ENCODE data around the gene CLDN5. TPM values are rescaled to one million over a fixed set of nuclear protein-coding genes. Genes with fewer than 3 reads are reported as not detected.

The CLDN5 gene
- total and polyA plus RNA-seq, 4 experiments from 2014 or later, result 0.18 to 0.72 TPM; not detected in 2

GRCh38 chr22:19503367-19503766 is 20.8 kb downstream of the CLDN5 start:
- H3K9me3 Mint-ChIP-seq, result no peaks in the 10 kb centered on the region
- H3K4me1 ChIP-seq (ENCODE audit: insufficient read depth, low read length), result peaks cover 6% of the 10 kb centered on the region
- CTCF ChIA-PET (ENCODE audit: partially characterized antibody), result no interaction called here
- no peak overlapping the region for H3K27ac ChIP-seq (ENCODE audit: low read depth, low read length)
- H3K4me1 Mint-ChIP-seq, result peaks cover 6 to 9% (median 8%) of the 10 kb centered on the region in 4 donors
- H3K4me3 Mint-ChIP-seq, result no peak overlapping the region
- H3K36me3 Mint-ChIP-seq, result no peaks in the 10 kb centered on the region
- H3K27me3 ChIP-seq (ENCODE audit: insufficient read depth, low read length), result no peaks in the 10 kb centered on the region
- no peaks in the 10 kb centered on the region for H3K27me3 Mint-ChIP-seq
- no peaks in the 10 kb centered on the region for H3K9me3 ChIP-seq (ENCODE audit: control insufficient read depth in 1 of 2, low read length in 2 of 2)
- H3K27ac Mint-ChIP-seq, result no peak overlapping the region
- no peak overlapping the region for H3K4me3 ChIP-seq (ENCODE audit: low read length in 2 of 2)
- intact Hi-C loops (cut with micrococcal nuclease), result no loop called here
- DNase-seq, result no peak
- H3K36me3 ChIP-seq (ENCODE audit: insufficient read depth, low read length), result no peaks in the 10 kb centered on the region
- POLR2A ChIA-PET (ENCODE audit: partially characterized antibody), result no interaction called here

DNA sequence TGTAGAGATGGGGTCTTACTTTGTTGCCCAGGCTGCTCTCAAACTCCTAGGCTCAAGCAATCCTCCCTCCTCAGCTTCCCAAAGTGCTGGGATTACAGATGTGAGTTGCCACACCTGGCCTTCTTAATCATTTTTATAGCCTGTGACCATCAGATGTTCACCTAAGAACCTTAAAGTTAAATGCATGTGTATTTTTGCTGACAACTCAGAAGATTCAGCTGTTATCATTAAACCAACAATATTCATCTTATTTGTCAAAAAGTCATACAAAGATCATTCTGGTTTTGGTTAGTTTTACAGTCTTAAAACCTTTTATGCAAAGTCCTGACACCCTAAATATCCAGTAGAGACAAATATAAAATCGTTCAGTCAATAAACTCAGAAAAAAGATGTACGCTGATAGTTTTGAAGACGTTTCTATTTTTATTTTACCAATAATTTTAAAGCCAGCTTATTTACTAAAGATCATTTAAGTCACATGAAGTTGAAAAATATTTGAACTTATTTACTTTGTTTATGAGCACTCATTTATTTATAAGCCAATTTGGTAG is 22.2 kb downstream of the CLDN5 start:
- Histone ChIP-seq H3K36me3 (ENCODE audit: insufficient read depth, low read length) (no peaks in the 10 kb centered on the region), H3K9me3 (ENCODE audit: control insufficient read depth in 1 of 2, low read length in 2 of 2) (no peaks in the 10 kb centered on the region), H3K4me1 (ENCODE audit: insufficient read depth, low read length) (peaks cover 6% of the 10 kb centered on the region), H3K4me3 (ENCODE audit: low read length in 2 of 2) (no peak overlapping the region), H3K27ac (ENCODE audit: low read depth, low read length) (no peak overlapping the region), H3K27me3 (ENCODE audit: insufficient read depth, low read length) (no peaks in the 10 kb centered on the region)
- intact Hi-C loops (cut with micrococcal nuclease), result no loop called here
- no peak overlapping the region for H3K27ac Mint-ChIP-seq
- CTCF ChIA-PET (ENCODE audit: partially characterized antibody), result no interaction called here
- no peak overlapping the region for H3K4me3 Mint-ChIP-seq
- H3K27me3 Mint-ChIP-seq, result no peaks in the 10 kb centered on the region
- H3K9me3 Mint-ChIP-seq, result no peaks in the 10 kb centered on the region
- no peaks in the 10 kb centered on the region for H3K36me3 Mint-ChIP-seq
- no peak for DNase-seq
- POLR2A ChIA-PET (ENCODE audit: partially characterized antibody), result no interaction called here
- H3K4me1 Mint-ChIP-seq, result peaks cover 6 to 9% (median 8%) of the 10 kb centered on the region in 4 donors

- Mint-ChIP-seq H3K4me1 (peaks cover 4 to 7% (median 5%) of the 10 kb centered on the region in 4 donors), H3K4me3 (no peak overlapping the region), H3K9me3 (no peaks in the 10 kb centered on the region), H3K27ac (no peak overlapping the region), H3K27me3 (no peaks in the 10 kb centered on the region), H3K36me3 (no peaks in the 10 kb centered on the region)
- DNase-seq, result no peak
- POLR2A ChIA-PET (ENCODE audit: partially characterized antibody), result no interaction called here
- no peaks in the 10 kb centered on the region for H3K27me3 ChIP-seq (ENCODE audit: insufficient read depth, low read length)
- no peak overlapping the region for H3K4me3 ChIP-seq (ENCODE audit: low read length in 2 of 2)
- H3K27ac ChIP-seq (ENCODE audit: low read depth, low read length), result no peak overlapping the region
- no peaks in the 10 kb centered on the region for H3K4me1 ChIP-seq (ENCODE audit: insufficient read depth, low read length)
- CTCF ChIA-PET (ENCODE audit: partially characterized antibody), result no interaction called here
- no peaks in the 10 kb centered on the region for H3K9me3 ChIP-seq (ENCODE audit: control insufficient read depth in 1 of 2, low read length in 2 of 2)
- intact Hi-C loops (cut with micrococcal nuclease), result no loop called here
- no peaks in the 10 kb centered on the region for H3K36me3 ChIP-seq (ENCODE audit: insufficient read depth, low read length)
Measured at GRCh38 chr22:19499880-19500242, 24.3 kb downstream of the CLDN5 start.

GRCh38 chr22:19499236-19499879 is 24.9 kb downstream of the CLDN5 start:
- H3K27ac Mint-ChIP-seq, result peak overlapping the region in 1 of 7 donors; percentile 73
- intact Hi-C loops (cut with micrococcal nuclease), result no loop called here
- no peaks in the 10 kb centered on the region for H3K36me3 Mint-ChIP-seq

DNA sequence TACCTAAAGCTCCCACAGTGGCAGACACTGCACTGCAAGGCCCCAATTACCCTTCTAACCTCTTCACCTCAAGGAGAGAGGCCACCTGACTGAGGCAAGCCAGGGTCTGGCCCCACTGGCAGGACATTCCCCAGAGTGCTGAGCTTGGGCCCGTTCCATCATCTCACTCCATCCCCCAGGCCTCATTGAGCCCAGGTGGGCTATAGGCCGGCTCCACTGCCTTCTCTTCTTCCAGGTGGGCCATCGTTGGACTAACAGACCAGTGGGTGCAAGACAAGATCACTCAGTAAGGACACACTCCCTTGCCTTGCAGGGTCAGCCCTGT is 25.4 kb downstream of the CLDN5 start:
- no peak overlapping the region for H3K4me3 Mint-ChIP-seq
- CTCF ChIA-PET (ENCODE audit: partially characterized antibody), result no interaction called here
- intact Hi-C loops (cut with micrococcal nuclease), result no loop called here

More at GRCh38 chr22:19499236-19499879, 24.9 kb downstream of the CLDN5 start:
- POLR2A ChIA-PET (ENCODE audit: partially characterized antibody), result no interaction called here
- Mint-ChIP-seq H3K27me3 (no peaks in the 10 kb centered on the region), H3K4me1 (peaks cover 4 to 7% (median 5%) of the 10 kb centered on the region in 4 donors), H3K4me3 (no peak overlapping the region), H3K9me3 (no peaks in the 10 kb centered on the region)
- Histone ChIP-seq H3K36me3 (ENCODE audit: insufficient read depth, low read length) (no peaks in the 10 kb centered on the region), H3K27ac (ENCODE audit: low read depth, low read length) (no peak overlapping the region), H3K4me1 (ENCODE audit: insufficient read depth, low read length) (no peaks in the 10 kb centered on the region), H3K9me3 (ENCODE audit: control insufficient read depth in 1 of 2, low read length in 2 of 2) (no peaks in the 10 kb centered on the region), H3K4me3 (ENCODE audit: low read length in 2 of 2) (no peak overlapping the region), H3K27me3 (ENCODE audit: insufficient read depth, low read length) (no peaks in the 10 kb centered on the region)
- CTCF ChIA-PET (ENCODE audit: partially characterized antibody), result no interaction called here
- no peak for DNase-seq

DNA sequence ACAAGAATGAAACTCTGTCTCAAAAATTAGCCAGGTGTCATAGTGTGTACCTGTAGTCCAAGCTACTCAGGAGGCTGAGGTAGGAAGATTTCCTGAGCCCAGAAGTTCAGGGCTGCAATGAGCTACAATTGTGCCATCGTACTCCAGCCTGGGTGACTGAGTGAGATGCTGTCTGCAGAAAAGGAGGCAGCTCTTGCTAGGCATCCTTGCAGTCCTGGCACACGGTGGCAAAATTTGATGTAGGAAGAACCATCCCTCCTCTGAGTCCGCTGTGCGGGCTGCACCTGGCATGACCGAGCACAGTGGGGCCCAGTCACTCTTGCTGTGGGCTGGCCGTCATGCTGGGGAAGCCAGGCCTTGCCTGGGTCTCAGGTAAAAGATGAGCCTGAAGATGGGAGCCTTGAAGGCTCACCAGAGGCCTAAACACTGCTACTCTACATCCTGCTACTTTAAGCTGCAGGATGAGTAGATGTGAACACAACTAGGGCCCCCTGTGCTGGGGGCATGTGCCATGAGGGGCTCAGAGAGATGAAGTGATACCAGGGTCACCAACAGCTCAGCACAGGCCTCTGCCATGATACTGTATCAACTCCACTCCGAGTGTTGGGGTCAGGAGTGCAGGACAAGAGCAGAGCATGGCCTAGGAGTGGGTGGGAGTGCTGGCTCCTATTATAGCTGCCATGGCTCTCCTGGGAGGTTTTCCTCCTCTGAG is 25.9 kb downstream of the CLDN5 start:
- CTCF ChIA-PET (ENCODE audit: partially characterized antibody), result no interaction called here
- no peaks in the 10 kb centered on the region for H3K27me3 Mint-ChIP-seq
- no peak overlapping the region for H3K4me3 Mint-ChIP-seq
- DNase-seq, result no peak
- no peaks in the 10 kb centered on the region for H3K9me3 Mint-ChIP-seq
- H3K36me3 Mint-ChIP-seq, result no peaks in the 10 kb centered on the region
- H3K4me1 Mint-ChIP-seq, result peaks cover 4 to 7% (median 5%) of the 10 kb centered on the region in 4 donors
- no peaks in the 10 kb centered on the region for H3K27me3 ChIP-seq (ENCODE audit: insufficient read depth, low read length)
- H3K27ac ChIP-seq (ENCODE audit: low read depth, low read length), result no peak overlapping the region
- no peaks in the 10 kb centered on the region for H3K9me3 ChIP-seq (ENCODE audit: control insufficient read depth in 1 of 2, low read length in 2 of 2)
- no peaks in the 10 kb centered on the region for H3K4me1 ChIP-seq (ENCODE audit: insufficient read depth, low read length)
- H3K27ac Mint-ChIP-seq, result peak overlapping the region in 1 of 7 donors; percentile 8
- H3K4me3 ChIP-seq (ENCODE audit: low read length in 2 of 2), result no peak overlapping the region
- intact Hi-C loops (cut with micrococcal nuclease), result no loop called here
- POLR2A ChIA-PET (ENCODE audit: partially characterized antibody), result no interaction called here
- H3K36me3 ChIP-seq (ENCODE audit: insufficient read depth, low read length), result no peaks in the 10 kb centered on the region

More for the DNA sequence above, 25.4 kb downstream of the CLDN5 start:
- Mint-ChIP-seq H3K27me3 (no peaks in the 10 kb centered on the region), H3K27ac (peak overlapping the region in 1 of 7 donors; percentile 8), H3K36me3 (no peaks in the 10 kb centered on the region), H3K4me1 (peaks cover 4 to 7% (median 5%) of the 10 kb centered on the region in 4 donors), H3K9me3 (no peaks in the 10 kb centered on the region)
- no peak for DNase-seq
- POLR2A ChIA-PET (ENCODE audit: partially characterized antibody), result no interaction called here
- no peaks in the 10 kb centered on the region for H3K36me3 ChIP-seq (ENCODE audit: insufficient read depth, low read length)
- H3K4me1 ChIP-seq (ENCODE audit: insufficient read depth, low read length), result no peaks in the 10 kb centered on the region
- H3K4me3 ChIP-seq (ENCODE audit: low read length in 2 of 2), result no peak overlapping the region
- H3K27ac ChIP-seq (ENCODE audit: low read depth, low read length), result no peak overlapping the region
- H3K9me3 ChIP-seq (ENCODE audit: control insufficient read depth in 1 of 2, low read length in 2 of 2), result no peaks in the 10 kb centered on the region
- H3K27me3 ChIP-seq (ENCODE audit: insufficient read depth, low read length), result no peaks in the 10 kb centered on the region

DNA sequence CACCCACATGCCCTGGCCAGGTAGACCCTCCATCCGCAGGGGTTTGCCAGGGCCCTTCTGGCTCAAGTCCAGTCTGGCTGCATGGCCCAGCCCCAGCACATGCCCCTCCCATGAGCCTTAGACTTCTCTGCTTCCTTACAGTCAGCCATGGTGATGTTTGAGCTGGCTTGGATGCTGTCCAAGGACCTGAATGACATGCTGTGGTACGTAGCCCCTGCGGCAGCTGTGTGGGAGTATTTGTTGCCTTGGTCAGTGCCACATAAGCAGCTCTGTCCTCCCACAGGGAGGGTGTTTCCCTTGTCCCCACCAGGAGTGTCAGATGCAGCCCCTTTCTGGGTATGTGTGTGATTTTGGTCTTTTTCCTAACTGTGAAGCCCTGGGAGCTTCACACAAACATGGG is 27.0 kb downstream of the CLDN5 start:
- Histone ChIP-seq H3K4me3 (ENCODE audit: low read length in 2 of 2) (no peak overlapping the region), H3K4me1 (ENCODE audit: insufficient read depth, low read length) (no peaks in the 10 kb centered on the region), H3K36me3 (ENCODE audit: insufficient read depth, low read length) (no peaks in the 10 kb centered on the region), H3K9me3 (ENCODE audit: control insufficient read depth in 1 of 2, low read length in 2 of 2) (no peaks in the 10 kb centered on the region), H3K27ac (ENCODE audit: low read depth, low read length) (no peak overlapping the region), H3K27me3 (ENCODE audit: insufficient read depth, low read length) (no peaks in the 10 kb centered on the region)
- Mint-ChIP-seq H3K36me3 (no peaks in the 10 kb centered on the region), H3K27ac (no peak overlapping the region), H3K4me1 (peaks cover 4 to 7% (median 6%) of the 10 kb centered on the region in 4 donors), H3K27me3 (no peaks in the 10 kb centered on the region), H3K9me3 (no peaks in the 10 kb centered on the region), H3K4me3 (no peak overlapping the region)
- CTCF ChIA-PET (ENCODE audit: partially characterized antibody), result no interaction called here
- POLR2A ChIA-PET (ENCODE audit: partially characterized antibody), result no interaction called here
- no peak for DNase-seq
- intact Hi-C loops (cut with micrococcal nuclease), result no loop called here

Data from CD4-positive, alpha-beta memory T cell (primary cell).